GM19438 (cell line): ENCODE data around the gene PSAPL1.

Source experiments
- ATAC-seq: cut with Tn5 transposase; IDR thresholded peaks from one replicate; pipeline ENCODE4 v1.9.1; 2021; ENCODE audit warnings: low read depth; ENCODE audit not compliant: unreplicated experiment

PSAPL1 gene

DNA sequence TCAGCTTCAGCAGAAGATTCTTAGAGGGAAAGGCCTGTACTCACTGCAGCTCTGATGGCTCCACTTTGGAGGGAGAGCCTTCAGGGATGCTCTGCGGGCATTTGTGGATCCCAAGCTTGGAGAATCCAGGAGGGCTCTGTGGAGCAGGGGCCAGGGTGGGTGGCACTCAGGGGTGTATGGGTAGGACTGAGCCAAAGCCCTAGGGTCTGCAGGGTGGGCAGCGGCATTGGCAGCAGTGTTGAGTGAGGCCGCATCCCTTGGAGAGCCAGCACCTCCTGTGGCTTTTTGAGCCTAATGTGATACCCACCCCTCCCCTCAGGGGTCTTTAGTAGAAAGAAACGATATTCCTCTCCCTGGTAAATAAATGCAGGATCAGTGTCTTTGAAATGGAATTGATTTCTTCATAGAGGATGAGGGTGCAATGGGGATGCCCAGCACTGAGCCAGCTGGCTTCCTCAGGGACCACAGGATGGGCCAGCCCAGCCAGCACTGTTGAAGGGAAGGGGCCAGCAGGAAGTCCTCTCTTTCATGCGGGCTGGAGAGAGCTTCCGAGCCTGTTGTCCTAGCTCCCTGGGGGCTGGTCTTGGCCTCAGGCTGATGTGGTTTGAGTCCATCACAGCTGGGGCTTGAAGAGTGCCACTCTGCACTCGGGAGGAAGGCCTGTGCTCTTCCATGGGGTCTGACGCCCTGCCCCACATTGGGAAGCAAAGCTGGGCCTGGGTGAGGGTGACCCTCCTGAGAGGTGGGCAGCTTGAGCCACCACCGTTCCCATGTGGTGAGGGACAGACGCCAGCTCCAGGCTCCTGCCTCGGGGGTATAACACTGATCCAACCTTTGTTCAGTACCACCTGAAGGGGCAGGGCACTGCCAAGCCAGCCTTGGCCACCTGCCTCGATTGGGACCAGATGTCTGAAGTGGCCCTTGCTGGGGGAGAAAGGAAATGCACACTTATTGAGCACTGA is 49.5 kb downstream of the PSAPL1 start:
- ATAC-seq: no peak

DNA sequence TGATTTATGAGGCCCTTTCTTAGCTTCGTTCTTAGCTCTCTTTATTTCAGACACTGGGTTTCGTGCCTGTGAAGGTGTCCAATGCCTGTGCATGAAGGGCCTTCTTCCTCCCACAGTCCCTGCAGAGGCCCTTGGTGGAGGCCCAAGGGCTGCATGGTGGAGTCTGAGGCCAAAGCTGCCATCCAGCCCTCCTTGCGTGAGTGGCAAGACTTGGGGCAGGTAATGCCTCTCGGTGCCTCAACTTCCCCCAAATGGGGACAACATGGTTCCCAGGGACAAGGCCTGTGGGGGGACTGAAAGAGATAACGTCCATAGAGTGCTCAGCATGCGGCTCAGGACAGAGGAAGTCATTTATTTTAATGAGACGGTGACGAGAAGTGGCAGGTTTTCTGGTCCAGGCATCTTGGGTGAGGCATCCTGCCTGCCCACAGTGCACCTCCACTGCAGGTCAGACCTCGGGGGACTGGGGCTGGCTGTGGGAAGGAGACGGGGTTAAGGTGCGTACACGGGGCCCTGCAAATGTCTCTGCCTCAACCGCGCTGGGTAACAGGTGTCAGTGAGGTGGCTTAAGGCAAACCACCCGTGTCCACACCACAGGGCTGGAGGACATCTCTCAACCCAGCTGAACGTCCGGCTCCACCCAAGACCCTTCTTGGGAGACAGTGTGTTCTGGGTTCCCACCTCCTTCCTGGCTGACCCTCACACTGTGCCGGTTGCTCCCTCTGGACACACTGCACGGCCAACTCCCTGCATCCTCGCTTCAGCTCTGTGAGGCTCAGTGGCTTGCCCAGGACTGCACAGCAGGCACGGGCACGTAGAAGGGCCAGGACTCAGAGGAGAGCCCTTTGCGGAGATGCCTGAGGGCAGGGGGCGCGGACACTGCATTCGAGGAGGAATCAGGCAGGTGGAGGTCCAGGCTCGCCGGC is 50.5 kb downstream of the PSAPL1 start:
- no peak for ATAC-seq

DNA sequence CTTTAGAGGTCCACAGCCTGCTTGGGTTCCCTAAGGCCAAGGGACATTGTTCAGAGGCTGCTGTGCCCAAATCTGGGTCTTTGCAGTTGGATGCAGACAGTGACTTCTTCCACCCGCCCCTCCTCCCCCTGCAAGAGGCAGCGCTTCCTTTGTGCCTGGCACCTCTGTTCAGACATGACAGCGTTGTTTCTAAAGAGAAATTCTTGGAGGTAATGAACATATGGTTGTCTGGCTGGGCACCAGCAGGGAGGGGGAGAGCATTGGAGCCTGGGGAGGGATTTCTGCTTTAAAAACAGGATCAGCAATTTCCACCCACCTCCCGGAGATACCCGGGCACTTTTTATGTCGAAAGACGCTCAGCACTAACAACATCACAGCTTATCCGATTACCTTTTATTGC is 51.5 kb downstream of the PSAPL1 start:
- no peak for ATAC-seq

DNA sequence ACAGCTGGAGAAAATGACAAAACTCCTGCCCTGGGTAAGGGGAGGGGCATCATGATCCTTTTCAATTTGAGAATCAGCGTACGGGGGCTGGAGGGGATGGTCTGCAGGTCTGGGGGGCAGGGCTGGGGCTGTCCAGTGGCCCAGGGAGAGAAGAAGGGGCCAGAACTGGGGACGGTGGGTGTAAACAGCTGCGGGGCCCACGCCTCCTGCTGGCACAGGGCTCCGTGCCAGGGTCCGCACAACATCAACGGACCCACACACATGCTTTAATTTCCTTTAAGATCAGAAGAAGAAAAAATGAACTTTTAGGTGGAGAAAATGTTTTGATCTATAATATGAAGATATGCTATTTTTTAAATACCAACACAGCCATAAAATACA is 52.1 kb downstream of the PSAPL1 start:
- ATAC-seq: no peak

DNA sequence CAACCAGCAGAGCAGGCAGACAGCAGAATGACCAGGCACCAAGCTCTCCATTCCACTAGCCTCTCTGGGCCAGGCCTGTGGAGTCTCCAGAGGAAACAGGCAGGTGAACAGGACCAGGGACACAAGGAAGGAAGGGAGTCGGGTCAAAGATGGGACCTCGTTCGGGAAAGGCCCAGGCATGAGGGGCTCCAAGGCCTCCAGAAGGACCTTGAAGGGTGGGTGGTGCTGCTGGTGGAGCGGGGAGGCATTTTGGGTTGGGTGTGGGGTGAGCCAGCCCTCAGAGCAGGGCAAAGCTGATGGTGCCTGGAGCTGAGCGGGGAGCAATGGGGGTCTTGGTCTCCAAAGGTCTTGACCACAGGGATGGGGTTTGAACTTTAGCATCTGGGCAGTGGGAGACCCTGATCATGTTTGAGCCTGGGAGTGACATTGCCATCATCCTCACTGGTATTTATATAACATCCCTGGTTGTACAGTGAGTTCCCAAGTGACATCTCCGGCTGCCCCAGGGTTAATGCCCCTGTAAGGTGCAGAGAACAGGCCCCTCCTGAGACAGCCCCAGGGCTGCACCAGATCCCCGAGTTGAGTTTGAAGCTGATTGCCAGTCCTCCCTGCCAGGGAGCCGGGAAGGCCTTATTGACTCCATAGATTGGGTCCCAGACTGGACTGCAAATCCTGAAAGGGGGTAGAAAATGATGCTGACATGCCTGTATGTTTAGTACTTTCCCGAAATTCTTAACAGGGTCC is 52.7 kb downstream of the PSAPL1 start:
- ATAC-seq: no peak

DNA sequence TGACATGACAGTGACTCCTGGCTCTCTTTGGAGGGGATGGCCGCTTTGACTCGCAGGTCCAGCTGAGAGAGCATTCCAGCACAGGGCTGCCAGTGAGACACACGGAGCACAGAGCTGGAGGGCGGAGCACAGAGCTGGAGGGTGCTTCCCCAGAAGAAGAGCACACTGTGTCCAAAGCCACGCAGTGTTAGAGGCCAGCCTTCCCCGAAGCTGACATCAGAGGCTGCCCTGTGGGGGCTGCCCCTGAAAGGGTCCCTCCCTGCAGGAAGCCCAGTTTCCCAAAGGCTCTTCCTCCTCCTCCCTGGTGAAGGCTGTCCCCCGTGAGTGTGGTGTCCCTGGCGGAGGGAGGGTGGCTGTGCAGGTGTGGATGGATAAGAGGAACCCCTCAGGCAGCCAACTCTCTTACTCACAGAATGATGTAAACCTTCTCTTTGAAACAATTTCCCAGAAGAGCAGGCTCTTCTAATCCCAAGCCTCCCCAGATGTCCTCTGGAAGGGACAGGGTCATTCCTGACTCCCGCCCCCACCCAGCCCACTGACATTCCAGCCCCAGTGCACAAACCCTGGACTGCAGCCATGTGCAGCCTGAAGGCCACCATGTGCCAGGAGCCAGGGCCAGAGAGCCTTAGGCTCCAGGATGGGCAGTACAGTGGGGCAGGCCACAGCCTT is 53.4 kb downstream of the PSAPL1 start:
- no peak for ATAC-seq
